A549 (cell line): ENCODE measurements around the gene RPS6KA6. TPM values are rescaled to one million over a fixed set of nuclear protein-coding genes. Genes with fewer than 3 reads are reported as not detected.
"Not testable (repeated sequence)": the region's sequence is repeated elsewhere in the genome, so short reads cannot be mapped to it uniquely, and the experiment has no call there.

Source experiments
- ATAC-seq, 2 experiments: fragments of 200-7000 bp in 1 of 2; fragments of >200 bp in 1 of 2; cut with Nextera tagmentation in 1 of 2; cut with Tn5 transposase in 1 of 2; 3 replicates each; pipeline versions ENCODE4 v1.8.0 to v1.9.1; 2018 to 2020; ENCODE audit warnings: mild to moderate bottlenecking in 1 of 2, moderate library complexity in 1 of 2
- CTCF ChIA-PET: fragments of 300-600 bp; sonication (Branson Sonifier 250); formaldehyde crosslinking; extraction: SDS; loops from one replicate; lab custom pipeline; 2021; ENCODE audit warnings: antibody characterized with exemption, inconsistent platforms; lab: Yijun Ruan, JAX
- POLR2A ChIA-PET: fragments of 350-600 bp; formaldehyde crosslinking; extraction: SDS; loops from one replicate; lab custom pipeline; 2021; ENCODE audit warnings: antibody characterized with exemption, inconsistent platforms; lab: Yijun Ruan, JAX
- DNase-seq, 2 experiments: peaks; one replicate each; pipeline versions ENCODE4 v3.0.0 to v3.0.0-alpha.2; 2011 to 2016; ENCODE audit warnings: low read depth in 1 of 2, low spot score in 1 of 2
- FAIRE-seq: peaks from 2 replicates; lab custom pipeline; 2011; peaks lifted over from hg19 to GRCh38; lab: Jason Lieb, UNC
- H3K27ac ChIP-seq, 2 experiments: fragments of >200 bp; sonication (Bioruptor Twin); formaldehyde crosslinking; 3 replicates each; pipeline ENCODE4 v1.5.1; 2016 to 2017
- H3K4me1 ChIP-seq: fragments of >200 bp; sonication (Bioruptor Twin); formaldehyde crosslinking; 3 replicates; pipeline ENCODE4 v1.6.1; 2016
- H3K4me2 ChIP-seq: fragments of >200 bp; sonication (Bioruptor Twin); formaldehyde crosslinking; 3 replicates; pipeline ENCODE4 v1.6.1; 2016
- H3K4me3 ChIP-seq: fragments of >200 bp; sonication (Bioruptor Twin); formaldehyde crosslinking; 3 replicates; pipeline ENCODE4 v1.5.1; 2016
- H3K9me3 ChIP-seq: fragments of >200 bp; sonication (Bioruptor Twin); formaldehyde crosslinking; 3 replicates; pipeline ENCODE4 v1.6.1; 2016
- BHLHE40 ChIP-seq: IDR thresholded peaks from 2 replicates; pipeline ENCODE4 v1.6.1; 2012; ENCODE audit warnings: low read depth, low read length, inconsistent platforms
- FOSL2 ChIP-seq, 2 experiments: fragments of 450-650 bp in 1 of 2; fragments of >200 bp in 1 of 2; sonication (Bioruptor Twin) in 1 of 2; formaldehyde crosslinking; IDR thresholded peaks; 2 replicates each; pipeline versions ENCODE4 v1.5.0 to v1.6.1; 2016 to 2020; ENCODE audit warnings: mild to moderate bottlenecking in 1 of 2, moderate library complexity in 1 of 2
- FOXS1 ChIP-seq: fragments of 250-450 bp; sonication (Bioruptor Pico); IDR thresholded peaks from 2 replicates; pipeline ENCODE4 v1.5.0; 2020; ENCODE audit warnings: mild to moderate bottlenecking, moderate library complexity
- HDAC2 ChIP-seq: fragments of 200-600 bp; sonication (generic); IDR thresholded peaks from 2 replicates; pipeline ENCODE4 v1.6.1; 2016
- HOXA7 ChIP-seq: fragments of 250-450 bp; sonication (Bioruptor Pico); IDR thresholded peaks from 2 replicates; pipeline ENCODE4 v1.5.0; 2020; ENCODE audit warnings: mild to moderate bottlenecking, moderate library complexity
- HOXB5 ChIP-seq: fragments of 250-450 bp; sonication (Bioruptor Pico); IDR thresholded peaks from 2 replicates; pipeline ENCODE4 v1.5.0; 2020; ENCODE audit warnings: mild to moderate bottlenecking, moderate library complexity
- JUNB ChIP-seq: fragments of >200 bp; sonication (Bioruptor Twin); formaldehyde crosslinking; IDR thresholded peaks from 2 replicates; pipeline ENCODE4 v1.6.1; 2016
- NFE2L2 ChIP-seq: fragments of 150-350 bp; conservative IDR thresholded peaks from 2 replicates; pipeline ENCODE4 v1.6.1; 2014; ENCODE audit warnings: low read length
- NPAS2 ChIP-seq: fragments of 250-450 bp; sonication (Bioruptor Pico); IDR thresholded peaks from 2 replicates; pipeline ENCODE4 v1.8.0; 2022; ENCODE audit warnings: mild to moderate bottlenecking, moderate library complexity, borderline replicate concordance
- NR3C1 ChIP-seq: fragments of >200 bp; sonication (Bioruptor Twin); formaldehyde crosslinking; IDR thresholded peaks from 3 replicates; pipeline ENCODE4 v1.6.1; 2017
- RAD21 ChIP-seq, 2 experiments: fragments of >200 bp in 1 of 2; sonication (Bioruptor Twin) in 1 of 2; formaldehyde crosslinking in 1 of 2; IDR thresholded peaks in 1 of 2; conservative IDR thresholded peaks in 1 of 2; 2 replicates in 1 of 2; 3 replicates in 1 of 2; pipeline ENCODE4 v1.6.1; 2012 to 2018; ENCODE audit warnings: inconsistent platforms in 1 of 2
- RARB ChIP-seq: fragments of 250-450 bp; sonication (Bioruptor Pico); IDR thresholded peaks from 2 replicates; pipeline ENCODE4 v1.8.0; 2021; ENCODE audit warnings: mild to moderate bottlenecking, moderate library complexity
- SMC3 ChIP-seq: fragments of >200 bp; sonication (Bioruptor Twin); formaldehyde crosslinking; IDR thresholded peaks from 3 replicates; pipeline ENCODE4 v1.6.1; 2018; ENCODE audit warnings: inconsistent platforms
- TFCP2L1 ChIP-seq: fragments of 250-450 bp; sonication (Bioruptor Pico); IDR thresholded peaks from 2 replicates; pipeline ENCODE4 v1.5.0; 2021; ENCODE audit warnings: mild to moderate bottlenecking
- ZFP36 ChIP-seq: fragments of 450-650 bp; IDR thresholded peaks from 2 replicates; pipeline ENCODE4 v1.6.1; 2014; ENCODE audit warnings: borderline replicate concordance; ENCODE audit not compliant: partially characterized antibody
- ZSCAN20 ChIP-seq: fragments of 250-450 bp; sonication (Bioruptor Pico); IDR thresholded peaks from 2 replicates; pipeline ENCODE4 v1.8.0; 2022; ENCODE audit warnings: mild to moderate bottlenecking, moderate library complexity
- WGBS: methylation state at CpG from one replicate; pipeline ENCODE4 v1.1.6; 2017; ENCODE audit errors: missing lambda C conversion rate; 5-methylcytosine and 5-hydroxymethylcytosine counted together
- polyA plus RNA-seq, 4 experiments: library from polyadenylated mRNA; depleted of rRNA in 3 of 4; stranded (reverse); fragments of >200 nt; fragmentation: RNase III in 1 of 4; extraction: RNeasy Plus Mini Kit Qiagen cat#74134 plus additional on column Dnase treatment in 1 of 4; gene quantifications; 2 replicates in 3 of 4; 3 replicates in 1 of 4; pipeline ENCODE4 v1.2.3, GENCODE V29; 2011 to 2017
- TF ChIP-seq, protein P1 (sequence below): IDR thresholded peaks from 2 replicates; pipeline ENCODE4 v1.6.1; 2012; ENCODE audit warnings: low read depth, borderline replicate concordance
- TF ChIP-seq, protein P2 (sequence below): fragments of 250-450 bp; sonication (Bioruptor Pico); IDR thresholded peaks from 2 replicates; pipeline ENCODE4 v1.5.0; 2021; ENCODE audit warnings: mild to moderate bottlenecking, moderate library complexity, borderline replicate concordance
- TF ChIP-seq, protein P3 (sequence below): fragments of >200 bp; sonication (Bioruptor Twin); formaldehyde crosslinking; IDR thresholded peaks from 3 replicates; pipeline ENCODE4 v1.6.1; 2016
- TF ChIP-seq, protein P4 (sequence below): fragments of >200 bp; sonication (Bioruptor Twin); formaldehyde crosslinking; IDR thresholded peaks from 2 replicates; pipeline ENCODE4 v1.6.1; 2016

RPS6KA6 gene
- polyA plus RNA-seq, 2 of the 4 experiments (the other 2 are of a cell fraction), result 4.6 to 11.3 TPM

DNA sequence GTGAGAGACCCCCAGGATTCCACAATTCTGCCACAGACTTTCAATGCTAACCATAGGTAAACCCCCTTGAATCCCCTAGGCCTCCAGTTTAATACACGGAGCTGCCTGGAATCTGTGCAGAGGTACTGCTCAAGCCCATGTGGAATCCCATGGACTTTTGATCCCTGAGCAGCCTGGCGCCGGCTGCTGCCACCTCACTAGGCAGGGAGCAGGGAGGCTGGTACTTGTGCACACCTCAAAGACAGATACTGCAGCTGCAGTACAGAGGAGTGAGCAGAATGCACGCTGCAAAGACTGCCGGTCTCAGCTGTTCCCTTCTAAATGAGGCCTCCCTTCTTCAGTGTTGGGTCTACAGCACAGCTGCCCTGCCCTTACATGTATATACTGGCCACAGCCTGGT lies 79.4 kb downstream of the RPS6KA6 start:
- ATAC-seq, result no peak
- no peak for FAIRE-seq
- H3K4me1 ChIP-seq, result no peaks in the 10 kb centered on the region
- DNase-seq, result no peak
- CTCF ChIA-PET, result no interaction called here
- H3K27ac ChIP-seq, result no peak overlapping the region
- H3K9me3 ChIP-seq, result no peaks in the 10 kb centered on the region
- 90% methylated on average over 2 of the region's 5 CpGs for WGBS
- no peak overlapping the region for H3K4me3 ChIP-seq
- POLR2A ChIA-PET, result no interaction called here
- no peak for TF ChIP-seq HOXA7 (CRISPR knock-in tag)
- TF ChIP-seq FOXS1, result no peak
- TF ChIP-seq NPAS2 (CRISPR knock-in tag), result no peak
- TF ChIP-seq RARB (CRISPR knock-in tag), result no peak
- TF ChIP-seq, protein P1, sequence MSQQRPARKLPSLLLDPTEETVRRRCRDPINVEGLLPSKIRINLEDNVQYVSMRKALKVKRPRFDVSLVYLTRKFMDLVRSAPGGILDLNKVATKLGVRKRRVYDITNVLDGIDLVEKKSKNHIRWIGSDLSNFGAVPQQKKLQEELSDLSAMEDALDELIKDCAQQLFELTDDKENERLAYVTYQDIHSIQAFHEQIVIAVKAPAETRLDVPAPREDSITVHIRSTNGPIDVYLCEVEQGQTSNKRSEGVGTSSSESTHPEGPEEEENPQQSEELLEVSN, result no peak
- TF ChIP-seq, protein P2, sequence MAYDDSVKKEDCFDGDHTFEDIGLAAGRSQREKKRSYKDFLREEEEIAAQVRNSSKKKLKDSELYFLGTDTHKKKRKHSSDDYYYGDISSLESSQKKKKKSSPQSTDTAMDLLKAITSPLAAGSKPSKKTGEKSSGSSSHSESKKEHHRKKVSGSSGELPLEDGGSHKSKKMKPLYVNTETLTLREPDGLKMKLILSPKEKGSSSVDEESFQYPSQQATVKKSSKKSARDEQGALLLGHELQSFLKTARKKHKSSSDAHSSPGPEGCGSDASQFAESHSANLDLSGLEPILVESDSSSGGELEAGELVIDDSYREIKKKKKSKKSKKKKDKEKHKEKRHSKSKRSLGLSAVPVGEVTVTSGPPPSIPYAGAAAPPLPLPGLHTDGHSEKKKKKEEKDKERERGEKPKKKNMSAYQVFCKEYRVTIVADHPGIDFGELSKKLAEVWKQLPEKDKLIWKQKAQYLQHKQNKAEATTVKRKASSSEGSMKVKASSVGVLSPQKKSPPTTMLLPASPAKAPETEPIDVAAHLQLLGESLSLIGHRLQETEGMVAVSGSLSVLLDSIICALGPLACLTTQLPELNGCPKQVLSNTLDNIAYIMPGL, result no peak
- no peak for TF ChIP-seq BHLHE40
- no peak for TF ChIP-seq HDAC2
- TF ChIP-seq TFCP2L1 (CRISPR knock-in tag), result no peak
- TF ChIP-seq RAD21 (conservative IDR thresholded peaks at IDR 0.05 in 1 of 2, IDR thresholded peaks at IDR 0.05 in 1 of 2), result no peak
- TF ChIP-seq, protein P3, sequence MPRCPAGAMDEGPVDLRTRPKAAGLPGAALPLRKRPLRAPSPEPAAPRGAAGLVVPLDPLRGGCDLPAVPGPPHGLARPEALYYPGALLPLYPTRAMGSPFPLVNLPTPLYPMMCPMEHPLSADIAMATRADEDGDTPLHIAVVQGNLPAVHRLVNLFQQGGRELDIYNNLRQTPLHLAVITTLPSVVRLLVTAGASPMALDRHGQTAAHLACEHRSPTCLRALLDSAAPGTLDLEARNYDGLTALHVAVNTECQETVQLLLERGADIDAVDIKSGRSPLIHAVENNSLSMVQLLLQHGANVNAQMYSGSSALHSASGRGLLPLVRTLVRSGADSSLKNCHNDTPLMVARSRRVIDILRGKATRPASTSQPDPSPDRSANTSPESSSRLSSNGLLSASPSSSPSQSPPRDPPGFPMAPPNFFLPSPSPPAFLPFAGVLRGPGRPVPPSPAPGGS, result no peak
- TF ChIP-seq NR3C1, result no peak
- TF ChIP-seq, protein P4, sequence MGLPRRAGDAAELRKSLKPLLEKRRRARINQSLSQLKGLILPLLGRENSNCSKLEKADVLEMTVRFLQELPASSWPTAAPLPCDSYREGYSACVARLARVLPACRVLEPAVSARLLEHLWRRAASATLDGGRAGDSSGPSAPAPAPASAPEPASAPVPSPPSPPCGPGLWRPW, result no peak
- TF ChIP-seq JUNB, result no peak
- no peak for TF ChIP-seq ZFP36
- no peak for TF ChIP-seq ZSCAN20 (CRISPR knock-in tag)
- no peak for TF ChIP-seq SMC3
- TF ChIP-seq FOSL2 (IDR thresholded peaks at IDR 0.05), result no peak
- no peak for TF ChIP-seq FOSL2 (CRISPR knock-in tag; IDR thresholded peaks at IDR 0.05)
- no peak for TF ChIP-seq NFE2L2
- no peak overlapping the region for H3K4me2 ChIP-seq

DNA sequence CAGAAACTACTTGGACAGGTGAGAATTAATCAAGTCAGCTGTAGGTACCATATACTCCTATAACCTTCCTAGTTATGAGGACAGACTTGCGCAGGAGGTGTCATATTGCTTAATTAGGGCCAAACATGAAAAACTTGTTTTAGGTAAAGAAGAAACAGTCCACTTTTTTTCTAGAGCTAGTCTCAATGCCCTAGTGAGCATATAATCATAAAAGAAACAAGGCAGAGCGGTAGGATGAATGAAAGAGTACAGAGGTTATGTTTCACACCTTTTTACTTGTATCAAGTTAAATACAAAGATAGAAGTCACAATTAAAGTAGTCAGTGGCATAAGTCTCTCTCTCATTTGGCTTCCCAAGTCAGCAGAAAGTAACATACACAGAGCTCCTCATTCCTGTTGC lies 88.9 kb downstream of the RPS6KA6 start:
- H3K4me3 ChIP-seq, result no peak overlapping the region
- FAIRE-seq, result no peak
- ChIA-PET CTCF (no interaction called here), POLR2A (no interaction called here)
- H3K27ac ChIP-seq, result no peak overlapping the region
- WGBS, result 88% methylated on average over 2 of the region's 2 CpGs
- no peak for DNase-seq
- TF ChIP-seq HOXB5 (CRISPR knock-in tag) (no peak), BHLHE40 (no peak)
- no peaks in the 10 kb centered on the region for H3K9me3 ChIP-seq
- no peak for ATAC-seq
- no peaks in the 10 kb centered on the region for H3K4me1 ChIP-seq
- no peak overlapping the region for H3K4me2 ChIP-seq

DNA sequence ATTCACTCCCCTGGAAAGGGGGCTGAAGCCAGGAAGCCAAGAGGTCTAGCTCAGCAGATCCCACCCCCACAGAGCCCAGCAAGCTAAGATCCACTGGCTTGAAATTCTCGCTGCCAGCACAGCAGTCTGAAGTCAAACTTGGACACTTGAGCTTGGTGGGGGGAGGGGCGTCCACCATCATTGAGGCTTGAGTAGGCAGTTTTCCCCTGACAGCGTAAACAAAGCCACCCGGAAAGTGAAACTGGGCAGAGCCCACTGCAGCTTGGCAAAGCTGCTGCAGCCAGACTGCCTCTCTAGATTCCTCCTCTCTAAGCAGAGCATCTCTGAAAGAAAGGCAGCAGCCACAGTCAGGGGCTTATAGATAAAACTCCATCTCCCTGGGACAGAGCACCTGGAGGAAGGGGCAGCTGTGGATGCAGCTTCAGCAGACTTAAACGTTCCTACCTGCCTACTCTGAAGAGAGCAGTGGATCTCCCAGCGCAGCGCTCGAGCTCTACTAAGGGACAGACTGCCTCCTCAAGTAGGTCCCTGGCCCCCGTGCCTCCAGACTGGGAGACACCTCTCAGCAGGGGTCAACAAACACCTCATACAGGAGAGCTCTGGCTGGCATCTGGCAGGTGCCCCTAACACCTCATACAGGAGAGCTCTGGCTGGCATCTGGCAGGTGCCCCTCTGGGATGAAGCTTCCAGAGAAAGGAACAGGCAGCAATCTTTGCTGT lies 108.4 kb downstream of the RPS6KA6 start:
- FAIRE-seq, DNase-seq, H3K4me3 ChIP-seq, POLR2A ChIA-PET, H3K9me3 ChIP-seq, H3K4me1 ChIP-seq, H3K4me2 ChIP-seq, H3K27ac ChIP-seq, CTCF ChIA-PET, ATAC-seq: not testable (repeated sequence)
- WGBS, result no CpG with 5 or more reads among the region's 9 CpGs
